IMR-90 (cell line): ENCODE results near the gene MDC1. TPM values are rescaled to one million over a fixed set of nuclear protein-coding genes. Genes with fewer than 3 reads are reported as not detected.

Source experiments
- ATAC-seq: fragments of 200-7000 bp; cut with Tn5 transposase; 2 replicates; pipeline ENCODE4 v1.9.1; 2020; ENCODE audit warnings: low read depth, mild to moderate bottlenecking, moderate library complexity
- BruUV-seq: library from RNA; stranded (reverse); fragments of 400-500 nt; replicated peaks from 2 replicates; lab custom pipeline; 2021; lab: Mats Ljungman, UMichigan
- CTCF ChIA-PET: fragments of 300-600 bp; formaldehyde crosslinking; extraction: SDS; loops from one replicate; lab custom pipeline; 2021; ENCODE audit warnings: antibody characterized with exemption; lab: Yijun Ruan, JAX
- POLR2A ChIA-PET: fragments of 300-600 bp; sonication (Branson Sonifier 250); formaldehyde crosslinking; loops from one replicate; lab custom pipeline; 2022; ENCODE audit warnings: antibody characterized with exemption; ENCODE audit not compliant: unreplicated experiment; lab: Charles Lee
- DNase-seq: peaks from one replicate; pipeline ENCODE4 v3.0.0; 2013
- H2AFZ ChIP-seq: replicated peaks from 2 replicates; pipeline ENCODE3; 2013; ENCODE audit warnings: low read length, mild to moderate bottlenecking; ENCODE audit not compliant: poor library complexity
- H2AK5ac ChIP-seq: 2 replicates; pipeline ENCODE4 v1.6.1; 2013; ENCODE audit warnings: low read depth, low read length, inconsistent platforms
- H2AK9ac ChIP-seq: replicated peaks from 2 replicates; pipeline ENCODE3; 2013; ENCODE audit warnings: mild to moderate bottlenecking, low read depth, low read length, moderate library complexity; ENCODE audit not compliant: poor library complexity
- H2BK120ac ChIP-seq: 2 replicates; pipeline ENCODE4 v1.6.1; 2013; ENCODE audit warnings: low read depth, low read length, inconsistent platforms
- H2BK15ac ChIP-seq: 3 replicates; pipeline ENCODE4 v1.6.1; 2013; ENCODE audit warnings: low read depth, low read length, inconsistent platforms
- H2BK20ac ChIP-seq: 2 replicates; pipeline ENCODE4 v1.6.1; 2013; ENCODE audit warnings: low read depth, mild to moderate bottlenecking, inconsistent platforms, low read length, moderate library complexity
- H2BK5ac ChIP-seq: 2 replicates; pipeline ENCODE4 v1.6.1; 2013; ENCODE audit warnings: mild to moderate bottlenecking, low read depth, low read length, inconsistent platforms; ENCODE audit not compliant: poor library complexity, severe bottlenecking
- H3K14ac ChIP-seq: replicated peaks from 2 replicates; pipeline ENCODE4 v1.6.1; 2013; ENCODE audit warnings: low read depth, low read length, inconsistent platforms
- H3K18ac ChIP-seq: 2 replicates; pipeline ENCODE4 v1.6.1; 2013; ENCODE audit warnings: low read depth, low read length, control low read depth
- H3K23ac ChIP-seq: 2 replicates; pipeline ENCODE4 v1.6.1; 2013; ENCODE audit warnings: low read depth, low read length, inconsistent platforms
- H3K27ac ChIP-seq: 2 replicates; pipeline ENCODE4 v1.5.1; 2013; ENCODE audit warnings: mild to moderate bottlenecking, control low read depth, low read length; ENCODE audit not compliant: insufficient read depth
- H3K27me3 ChIP-seq: 2 replicates; pipeline ENCODE4 v1.6.1; 2013; ENCODE audit warnings: low read length; ENCODE audit not compliant: control insufficient read depth, insufficient read depth
- H3K36me3 ChIP-seq: 2 replicates; pipeline ENCODE4 v1.6.1; 2013; ENCODE audit warnings: low read length, mixed read lengths; ENCODE audit not compliant: control insufficient read depth, insufficient read depth
- H3K4ac ChIP-seq: 2 replicates; pipeline ENCODE4 v1.6.1; 2013; ENCODE audit warnings: low read depth, low read length, inconsistent platforms
- H3K4me1 ChIP-seq: 2 replicates; pipeline ENCODE4 v1.6.1; 2013; ENCODE audit warnings: low read length, mixed read lengths; ENCODE audit not compliant: control insufficient read depth, insufficient read depth
- H3K4me2 ChIP-seq: 2 replicates; pipeline ENCODE4 v1.6.1; 2013; ENCODE audit warnings: low read depth, mild to moderate bottlenecking, control low read depth, low read length, moderate library complexity
- H3K4me3 ChIP-seq: 2 replicates; pipeline ENCODE4 v1.5.1; 2013; ENCODE audit warnings: low read depth, mild to moderate bottlenecking, control low read depth, low read length, moderate library complexity; ENCODE audit not compliant: insufficient read depth
- H3K56ac ChIP-seq: 2 replicates; pipeline ENCODE4 v1.6.1; 2013; ENCODE audit warnings: low read length, inconsistent platforms; ENCODE audit not compliant: insufficient read depth; ENCODE audit errors: extremely low read depth
- H3K79me1 ChIP-seq, 2 experiments: 2 replicates each; pipeline ENCODE4 v1.6.1; 2013; ENCODE audit warnings: low read length in 2 of 2, inconsistent platforms in 1 of 2, low read depth in 1 of 2
- H3K9ac ChIP-seq: 2 replicates; pipeline ENCODE4 v1.6.1; 2013; ENCODE audit warnings: low read depth, low read length, control low read depth
- H3K9me1 ChIP-seq: 2 replicates; pipeline ENCODE4 v1.6.1; 2013; ENCODE audit warnings: low read length, inconsistent platforms; ENCODE audit not compliant: insufficient read depth
- H3K9me3 ChIP-seq: 2 replicates; pipeline ENCODE4 v1.6.1; 2013; ENCODE audit warnings: low read length; ENCODE audit not compliant: control insufficient read depth, insufficient read depth
- H4K20me1 ChIP-seq: 2 replicates; pipeline ENCODE4 v1.6.1; 2013; ENCODE audit warnings: low read length, inconsistent platforms; ENCODE audit not compliant: insufficient read depth
- H4K5ac ChIP-seq: 2 replicates; pipeline ENCODE4 v1.6.1; 2013; ENCODE audit warnings: mild to moderate bottlenecking, low read depth, low read length, control low read depth
- H4K8ac ChIP-seq, 2 experiments: 2 replicates each; pipeline ENCODE4 v1.6.1; 2013; ENCODE audit warnings: low read depth in 2 of 2, low read length in 2 of 2, control low read depth in 1 of 2, inconsistent platforms in 1 of 2
- H4K91ac ChIP-seq: 2 replicates; pipeline ENCODE4 v1.6.1; 2013; ENCODE audit warnings: low read depth, low read length, inconsistent platforms; ENCODE audit not compliant: insufficient read depth
- CEBPB ChIP-seq: IDR thresholded peaks from 2 replicates; pipeline ENCODE4 v1.6.1; 2012; ENCODE audit warnings: low read depth, low read length, improper control_type of control experiment
- CTCF ChIP-seq: conservative IDR thresholded peaks from 2 replicates; pipeline ENCODE4 v1.5.1; 2012; ENCODE audit warnings: mild to moderate bottlenecking, low read depth, low read length, improper control_type of control experiment
- MAFK ChIP-seq: IDR thresholded peaks from 2 replicates; pipeline ENCODE4 v1.6.1; 2012; ENCODE audit warnings: low read depth, low read length, improper control_type of control experiment
- MXI1 ChIP-seq: IDR thresholded peaks from 2 replicates; pipeline ENCODE4 v1.6.1; 2012; ENCODE audit warnings: low read depth, mild to moderate bottlenecking, low read length, moderate library complexity, borderline replicate concordance
- POLR2A ChIP-seq: IDR thresholded peaks from 2 replicates; pipeline ENCODE4 v1.6.1; 2012; ENCODE audit warnings: mild to moderate bottlenecking, low read depth, low read length
- RCOR1 ChIP-seq: IDR thresholded peaks from 2 replicates; pipeline ENCODE4 v1.6.1; 2012; ENCODE audit warnings: mild to moderate bottlenecking, low read length, improper control_type of control experiment; ENCODE audit not compliant: insufficient replicate concordance
- WGBS, 2 experiments: methylation state at CpG; one replicate each; pipeline versions ENCODE4 v1.1.5 to v1.1.7; 2013; ENCODE audit warnings: missing lambda C conversion rate in 2 of 2; ENCODE audit not compliant: insufficient read length in 1 of 2; ENCODE audit errors: extremely low coverage in 2 of 2; 5-methylcytosine and 5-hydroxymethylcytosine counted together
- dilution Hi-C: fragments of 300-500 bp; cut with HindIII; formaldehyde crosslinking; loops from one replicate; pipeline ENCODE4 v1.14.3; 2018; ENCODE audit warnings: low sequenced_read_pairs; ENCODE audit not compliant: unreplicated experiment
- in situ Hi-C: fragments of 300-500 bp; cut with MboI; formaldehyde crosslinking; loops from 3 replicates; pipeline ENCODE4 v1.14.3; 2019; ENCODE audit warnings: low sequenced_read_pairs, inconsistent platforms, mixed read lengths
- intact Hi-C: fragments of 100-400 bp; cut with micrococcal nuclease; formaldehyde crosslinking; loops from 2 replicates; pipeline ENCODE4 v1.10.0; 2022
- polyA plus RNA-seq, 3 experiments: library from polyadenylated mRNA; depleted of rRNA; stranded (reverse); fragments of >200 nt; gene quantifications; 2 replicates each; pipeline ENCODE4 v1.2.3, GENCODE V29; 2012; ENCODE audit warnings: low replicate concordance in 1 of 3
- total RNA-seq: library from RNA; depleted of rRNA; stranded (reverse); fragments of >200 nt; gene quantifications from 2 replicates; pipeline ENCODE4 v1.2.3, GENCODE V29; 2012

The MDC1 gene
- total and polyA plus RNA-seq, 2 of the 4 experiments (the other 2 are of a cell fraction) = 4.5 to 12.1 TPM

- TF ChIP-seq RCOR1 = no peak
- peak; percentile 76 for TF ChIP-seq MXI1
- 0 out of 2 replicates have a peak, but pooled peaks have one; percentile 31 for TF ChIP-seq POLR2A
- TF ChIP-seq MAFK = no peak; the same call in 1 of the 2 replicates
Measured at GRCh38 chr6:30672445-30673253, 44.4 kb downstream of the MDC1 start, which contains the start of gene DHX16 (continued).

- Histone ChIP-seq H2AFZ (no peak overlapping the region), H3K27ac (no peak overlapping the region), H3K56ac (no peak overlapping the region), H3K4ac (no peak overlapping the region), H4K8ac (no peak overlapping the region), H2AK9ac (peak overlapping the region; percentile 85), H4K91ac (no peak overlapping the region), H3K9me1 (no peaks in the 10 kb centered on the region), H3K9ac (no peak overlapping the region), H2BK5ac (no peak overlapping the region), H3K23ac (no peak overlapping the region), H3K4me3 (no peak overlapping the region), H2BK20ac (no peak overlapping the region), H2BK15ac (no peak overlapping the region), H3K27me3 (no peaks in the 10 kb centered on the region), H3K9me3 (no peaks in the 10 kb centered on the region), H3K4me2 (no peak overlapping the region), H3K79me1 (peaks cover 13 to 24% of the 10 kb centered on the region in 2 experiments), H3K36me3 (peaks cover 27% of the 10 kb centered on the region), H3K14ac (no peak overlapping the region), H2AK5ac (no peak overlapping the region), H4K5ac (no peak overlapping the region), H3K18ac (no peak overlapping the region), H3K4me1 (peaks cover 3% of the 10 kb centered on the region; the same call in 1 of the 2 replicates), H4K20me1 (peaks cover 4% of the 10 kb centered on the region; the same call in 1 of the 2 replicates), H2BK120ac (no peak overlapping the region)
- no peak for ATAC-seq
- ChIA-PET POLR2A (no interaction called here), CTCF (no interaction called here)
- no TSS peak for BruUV-seq
- 92% methylated on average over 12 of the region's 27 CpGs; no CpG with 5 or more reads in 1 of the 2 experiments for WGBS, 2 experiments
- intact Hi-C loops = no loop called here
- dilution Hi-C loops = no loop called here
- in situ Hi-C loops = no loop called here
- DNase-seq = no peak
- TF ChIP-seq CEBPB (no peak), CTCF (peak; percentile 17; the same call in 1 of the 2 replicates)
Measured at GRCh38 chr6:30670760-30671527, 46.1 kb downstream of the MDC1 start.
